ENCODE measurements around the gene GSDMA.

- no peak for TF ChIP-seq POLR2AphosphoS5 (IDR thresholded peaks at IDR 0.05)
- no peak for TF ChIP-seq CTCF (IDR thresholded peaks at IDR 0.05)
- no peak for TF ChIP-seq POLR2A (IDR thresholded peaks at IDR 0.05)
Measured at GRCh38 chr17:40025559-40025958, 62.8 kb downstream of the GSDMA start.
